Pancreas (tissue), 10 donors: ENCODE data around the gene MPDZ. TPM values are rescaled to one million over a fixed set of nuclear protein-coding genes. Genes with fewer than 3 reads are reported as not detected.

Experiments used
- ATAC-seq, 4 donors: fragments of 200-7000 bp; cut with Tn5 transposase; one replicate each; pipeline versions ENCODE4 v1.8.0 to v1.9.1; 2020; ENCODE audit warnings: mild to moderate bottlenecking in 4 of 4, moderate library complexity in 4 of 4
- DNase-seq, 6 donors: peaks; one replicate each; pipeline ENCODE4 v3.0.0-alpha.2; 2020
- FAIRE-seq: peaks from 2 replicates; lab custom pipeline; 2012; peaks lifted over from hg19 to GRCh38; lab: Jason Lieb, UNC
- H3K27ac ChIP-seq, 4 donors: fragments of 200-600 bp; sonication (generic); 1 replicate in 3 of 4; 2 replicates in 1 of 4; pipeline versions ENCODE4 v1.5.0 to v1.8.0; 2020
- H3K27me3 ChIP-seq, 4 donors: fragments of 200-600 bp; one replicate each; pipeline ENCODE4 v1.8.0; 2021
- H3K36me3 ChIP-seq, 3 donors: fragments of 200-600 bp; sonication (generic) in 1 of 3; one replicate each; pipeline versions ENCODE4 v1.5.0 to v1.8.0; 2020 to 2021
- H3K4me1 ChIP-seq, 3 donors: fragments of 200-600 bp; one replicate each; pipeline ENCODE4 v1.8.0; 2021
- H3K4me3 ChIP-seq, 4 donors: fragments of 200-600 bp; sonication (generic) in 2 of 4; one replicate each; pipeline versions ENCODE4 v1.5.0 to v1.8.0; 2020 to 2021
- H3K9me3 ChIP-seq, 4 donors: fragments of 200-600 bp; one replicate each; pipeline ENCODE4 v1.8.0; 2021
- CTCF ChIP-seq, 4 donors: fragments of 200-600 bp; sonication (generic) in 3 of 4; IDR thresholded peaks; one replicate each; pipeline versions ENCODE4 v1.5.0 to v1.8.0; 2021; ENCODE audit warnings: antibody characterized with exemption in 4 of 4
- WGBS, 2 donors: extraction: QIAGEN DNeasy Blood & Tissue Kit; methylation state at CpG; one replicate each; pipeline ENCODE4 v1.1.7; 2013; 5-methylcytosine and 5-hydroxymethylcytosine counted together
- intact Hi-C, 3 donors: fragments of 100-400 bp; cut with DNase I; formaldehyde crosslinking; loops; one replicate each; pipeline versions ENCODE4 v1.11.1 to v1.14.2; 2022
- polyA plus RNA-seq, 2 donors: library from polyadenylated mRNA; stranded (reverse); fragments of 200-250 nt; gene quantifications; one replicate each; pipeline ENCODE4 v1.2.3, GENCODE V29; 2013
- total RNA-seq, 6 donors: library from RNA; stranded (reverse); fragmentation: NEBNext Ultra II Directional in 4 of 6; extraction: Animal tissue kit (Norgen Biotek cat#: 25700) in 4 of 6; gene quantifications; one replicate each; pipeline versions ENCODE4 v1.2.1 to v1.2.4, GENCODE V29; 2021 to 2023
- donor health status: healthy with polysubstance abuse.
- donor health status: DM: no; HTN: no; CAD: no; lungs with moderate emphysema.
- donor health status: DM: no; HTN: no; CAD: no.
- donor health status: control.
- donor health status: control.
- donor health status: Bipolar disorder and iron deficiency.
- donor health status: DM: yes; HTN: yes; CAD: no.
- donor health status: DM: no; HTN: no; CAD: no.
- donor health status: DM: no; HTN: no; CAD: no.
- donor health status: DM: yes; HTN: yes; CAD: no.

MPDZ gene
- total and polyA plus RNA-seq, 8 donors = 2.7 to 9.5 (median 4.6) TPM

GRCh38 chr9:13069498-13069897 is 210.0 kb downstream of the MPDZ start:
- DNase-seq (no peak), ATAC-seq (no peak), FAIRE-seq (no peak)
- no peak for TF ChIP-seq CTCF (IDR thresholded peaks at IDR 0.05)
- H3K9me3 ChIP-seq = no peaks in the 10 kb centered on the region
- H3K36me3 ChIP-seq = no peaks in the 10 kb centered on the region
- H3K4me3 ChIP-seq = no peak overlapping the region
- 80 to 89% methylated on average over 3 of the region's 3 CpGs for WGBS, 2 donors
- no peaks in the 10 kb centered on the region for H3K27me3 ChIP-seq
- H3K4me1 ChIP-seq = no peaks in the 10 kb centered on the region
- intact Hi-C loops = no loop called here
- no peak overlapping the region for H3K27ac ChIP-seq

GRCh38 chr9:13064676-13065075 is 214.8 kb downstream of the MPDZ start:
- no peaks in the 10 kb centered on the region for H3K4me1 ChIP-seq
- ATAC-seq = peak in 1 of 4 donors; percentile 55

GRCh38 chr9:13063880-13064459 is 215.5 kb downstream of the MPDZ start:
- DNase-seq (no peak), FAIRE-seq (no peak), ATAC-seq (no peak)
- H3K27me3 ChIP-seq = no peaks in the 10 kb centered on the region
- TF ChIP-seq CTCF (IDR thresholded peaks at IDR 0.05) = no peak
- no peaks in the 10 kb centered on the region for H3K36me3 ChIP-seq
- no peak overlapping the region for H3K4me3 ChIP-seq
- H3K4me1 ChIP-seq = no peaks in the 10 kb centered on the region
- intact Hi-C loops = no loop called here
- no peak overlapping the region for H3K27ac ChIP-seq
- no peaks in the 10 kb centered on the region for H3K9me3 ChIP-seq

More at GRCh38 chr9:13064676-13065075, 214.8 kb downstream of the MPDZ start:
- no peak overlapping the region for H3K4me3 ChIP-seq
- H3K27me3 ChIP-seq = no peaks in the 10 kb centered on the region
- intact Hi-C loops = no loop called here
- no peaks in the 10 kb centered on the region for H3K36me3 ChIP-seq
- FAIRE-seq (no peak), DNase-seq (no peak)
- TF ChIP-seq CTCF (IDR thresholded peaks at IDR 0.05) = no peak
- H3K27ac ChIP-seq = no peak overlapping the region
- 14 to 19% methylated on average over 1 of the region's 1 CpG for WGBS, 2 donors
- H3K9me3 ChIP-seq = no peaks in the 10 kb centered on the region

- H3K4me1 ChIP-seq = no peaks in the 10 kb centered on the region
- no peak overlapping the region for H3K4me3 ChIP-seq
- intact Hi-C loops = no loop called here
- H3K9me3 ChIP-seq = no peaks in the 10 kb centered on the region
- H3K36me3 ChIP-seq = no peaks in the 10 kb centered on the region
- 51 to 66% methylated on average over 3 of the region's 3 CpGs for WGBS, 2 donors
- DNase-seq = no peak
- no peak for TF ChIP-seq CTCF (IDR thresholded peaks at IDR 0.05)
- no peak for FAIRE-seq
- H3K27ac ChIP-seq = no peak overlapping the region
- no peak for ATAC-seq
- H3K27me3 ChIP-seq = no peaks in the 10 kb centered on the region
These were observed 218.1 kb downstream of the MPDZ start for GRCh38 chr9:13061390-13061789.
